Endothelial cell of hepatic sinusoid (primary cell): ENCODE data around the gene METAP1D.

ENCODE experiments used
- in situ Hi-C: cut with HindIII; loops from 2 replicates; pipeline ENCODE4 v1.10.0; 2017; ENCODE audit warnings: low sequenced_read_pairs

METAP1D gene

DNA sequence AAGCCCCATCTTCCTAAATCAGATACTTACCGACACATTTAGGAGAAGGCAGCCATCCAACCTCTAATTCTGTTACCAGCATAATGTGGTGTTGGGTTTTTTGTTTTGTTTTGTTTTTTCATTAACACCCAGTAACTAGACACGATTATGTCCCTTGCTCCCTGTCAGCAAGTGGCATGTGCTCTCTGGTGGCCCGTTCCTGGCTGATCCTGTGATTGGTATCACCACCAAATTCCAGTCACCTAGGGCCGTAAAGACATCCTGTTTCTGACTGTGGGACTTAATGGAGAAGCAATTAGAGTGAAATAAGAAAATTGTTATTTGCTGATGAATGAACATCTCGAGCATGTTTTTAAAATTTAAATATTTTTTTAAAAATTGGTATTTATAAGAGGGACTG, 79.7 kb downstream of the METAP1D start:
- in situ Hi-C loops: no loop called here

DNA sequence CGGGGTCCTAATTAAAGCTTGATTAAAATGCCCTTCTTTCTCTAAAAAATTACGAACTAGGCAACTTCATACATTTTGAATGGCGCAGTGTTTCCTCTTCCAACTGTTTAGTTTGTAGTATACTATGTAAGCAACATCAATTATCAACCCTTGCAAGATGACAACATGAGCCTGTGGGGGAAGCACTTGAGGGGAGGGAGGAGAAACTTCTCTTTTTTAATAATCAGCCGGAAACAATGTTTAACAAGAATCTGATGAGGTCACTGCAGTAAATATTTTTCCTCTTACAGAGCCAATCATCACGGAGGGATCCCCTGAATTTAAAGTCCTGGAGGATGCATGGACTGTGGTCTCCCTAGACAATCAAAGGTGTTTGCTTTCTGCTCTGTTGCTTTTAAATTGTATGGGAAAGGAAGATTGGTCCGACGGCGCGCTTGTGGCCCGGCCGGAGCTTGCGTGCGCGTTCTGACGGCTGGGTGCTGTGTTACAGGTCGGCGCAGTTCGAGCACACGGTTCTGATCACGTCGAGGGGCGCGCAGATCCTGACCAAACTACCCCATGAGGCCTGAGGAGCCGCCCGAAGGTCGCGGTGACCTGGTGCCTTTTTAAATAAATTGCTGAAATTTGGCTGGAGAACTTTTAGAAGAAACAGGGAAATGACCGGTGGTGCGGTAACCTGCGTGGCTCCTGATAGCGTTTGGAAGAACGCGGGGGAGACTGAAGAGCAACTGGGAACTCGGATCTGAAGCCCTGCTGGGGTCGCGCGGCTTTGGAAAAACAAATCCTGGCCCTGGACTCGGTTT, 80.3 kb downstream of the METAP1D start:
- in situ Hi-C loops: no loop called here

DNA sequence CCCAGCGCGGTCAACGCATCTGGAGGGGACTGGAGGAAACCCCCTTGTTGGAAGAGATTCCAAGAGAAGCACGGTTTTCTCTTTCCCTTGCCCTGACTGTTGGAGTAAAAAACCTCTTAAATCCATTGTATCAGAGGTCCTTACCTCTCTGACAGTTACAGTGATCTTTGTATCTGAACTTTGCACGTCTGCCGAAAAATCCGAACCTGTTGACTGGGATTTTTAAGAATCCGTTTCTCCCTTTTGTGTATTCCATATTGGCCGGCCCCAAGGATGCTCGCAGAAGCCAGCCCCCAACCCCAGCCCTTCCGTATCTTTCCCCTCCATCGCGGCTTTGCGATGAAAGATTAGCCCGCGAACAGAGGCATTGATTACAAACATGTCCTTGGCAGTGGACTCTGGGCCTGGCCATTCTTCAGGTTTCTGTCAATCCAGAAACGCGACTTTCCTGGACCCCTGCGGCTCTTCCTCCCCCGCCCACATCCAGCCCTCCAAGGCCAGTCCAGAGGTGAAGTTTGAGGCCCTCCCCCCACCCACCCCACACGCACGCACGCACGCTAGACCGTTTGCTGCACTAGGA, 81.0 kb downstream of the METAP1D start:
- in situ Hi-C loops: no loop called here

DNA sequence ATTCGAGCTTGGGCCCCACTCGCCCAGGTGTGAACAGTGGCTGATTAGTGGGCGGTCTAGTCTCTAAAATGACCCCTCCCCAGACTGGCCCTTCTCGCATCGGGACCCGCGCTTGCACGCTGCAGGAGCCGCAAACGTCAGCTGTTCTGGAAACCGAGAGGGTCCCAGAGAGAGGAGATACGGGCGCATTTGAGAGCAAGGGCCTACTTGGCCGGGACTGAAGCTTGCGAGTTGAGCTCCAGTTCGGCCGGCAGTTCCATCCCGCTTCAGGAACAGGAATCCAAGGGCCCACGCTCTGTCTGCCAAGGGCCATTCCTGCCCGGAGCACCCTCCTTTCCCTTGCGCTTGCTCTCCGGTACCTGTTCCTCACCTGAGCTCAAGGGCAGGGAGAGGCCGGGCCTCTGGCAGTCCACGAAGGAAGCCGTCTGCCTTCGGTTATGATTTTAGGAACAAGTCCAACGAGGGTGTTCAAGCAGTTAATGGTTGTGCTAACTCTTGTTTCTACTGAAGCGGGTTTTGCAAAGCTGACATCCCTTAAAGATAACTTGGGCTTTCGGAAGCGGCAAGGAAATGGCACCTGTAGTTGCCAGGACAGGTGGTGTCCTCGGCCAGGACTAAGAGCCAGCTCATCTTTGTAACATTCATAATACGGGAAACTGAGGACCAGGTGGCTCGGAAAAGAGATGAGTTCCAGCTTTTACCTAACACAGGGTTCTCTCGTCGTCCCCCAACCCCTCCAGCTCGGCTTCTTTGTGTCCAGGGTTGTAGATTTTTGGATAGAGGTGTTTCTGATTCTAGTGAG, 81.7 kb downstream of the METAP1D start:
- in situ Hi-C loops: no loop called here

DNA sequence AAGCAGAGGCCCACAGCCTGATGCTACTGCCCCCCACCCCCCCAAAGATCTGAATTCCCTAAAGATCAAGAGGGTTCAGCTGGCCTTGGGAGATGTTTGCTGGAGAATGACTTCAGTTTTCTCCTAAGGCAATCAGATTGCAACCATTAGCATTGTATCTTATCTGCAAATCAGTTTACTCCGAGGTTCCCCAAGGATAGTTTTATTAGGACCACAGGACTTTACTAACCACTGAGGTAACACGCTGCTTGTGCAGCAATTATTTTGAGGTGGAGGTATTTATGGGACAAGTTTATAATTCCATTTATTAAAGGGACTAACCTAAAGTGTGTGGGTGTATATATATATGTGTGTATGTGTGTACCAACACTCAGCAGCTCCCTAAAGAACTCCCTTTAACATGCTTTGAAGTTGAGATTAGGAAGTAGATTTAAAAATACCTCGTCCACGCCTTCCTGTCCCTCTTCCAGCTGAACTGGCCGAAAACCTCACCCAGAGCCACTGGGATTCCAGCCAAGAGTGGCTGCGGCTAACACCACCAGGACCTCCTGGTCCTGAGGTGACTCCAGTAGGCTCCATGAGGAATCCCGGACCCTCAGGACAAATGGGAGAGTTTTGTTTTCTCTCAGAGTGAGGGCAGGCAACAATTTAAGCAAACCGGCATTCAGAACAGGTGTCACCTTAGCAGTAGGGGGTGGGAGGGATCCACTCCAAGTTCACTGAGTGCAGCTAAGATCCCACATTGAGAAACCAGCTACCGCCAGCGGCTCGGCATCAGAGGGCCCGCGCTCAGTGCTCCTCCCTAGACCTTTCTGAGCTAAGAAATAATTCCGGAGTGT, 82.6 kb downstream of the METAP1D start:
- in situ Hi-C loops: no loop called here

DNA sequence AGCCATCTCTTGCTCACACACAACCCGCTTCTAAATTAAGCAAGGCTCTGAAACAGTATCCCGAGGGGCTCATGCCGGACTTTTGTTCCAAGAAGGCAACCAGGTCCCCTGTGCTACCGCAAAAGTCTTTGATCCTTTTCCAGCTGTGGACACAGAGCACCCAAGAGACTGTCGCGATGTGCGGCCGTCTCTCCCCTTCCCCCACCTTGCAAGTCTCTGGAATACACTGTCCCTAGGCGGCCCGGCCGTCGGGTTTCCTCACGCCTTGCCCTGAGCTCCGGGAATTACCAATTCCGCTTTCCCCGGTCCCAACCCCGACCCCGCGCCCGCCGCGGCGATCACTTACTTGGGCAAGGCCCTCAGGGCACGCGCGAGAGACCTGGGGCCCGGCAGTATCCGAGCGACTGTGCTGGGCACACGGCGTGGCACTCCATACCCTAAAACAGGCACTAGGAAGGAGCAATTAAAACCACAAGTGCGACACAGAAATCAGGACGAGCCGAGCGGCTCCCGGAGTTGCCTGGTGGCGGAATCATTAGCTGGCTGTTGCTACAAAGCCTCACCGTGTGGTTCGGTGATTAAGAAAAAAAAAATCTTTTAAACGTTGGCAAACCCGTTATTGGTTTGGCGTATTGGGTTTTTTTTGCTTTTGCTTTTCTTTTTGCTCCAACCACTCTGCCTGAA, 83.3 kb downstream of the METAP1D start:
- in situ Hi-C loops: no loop called here

DNA sequence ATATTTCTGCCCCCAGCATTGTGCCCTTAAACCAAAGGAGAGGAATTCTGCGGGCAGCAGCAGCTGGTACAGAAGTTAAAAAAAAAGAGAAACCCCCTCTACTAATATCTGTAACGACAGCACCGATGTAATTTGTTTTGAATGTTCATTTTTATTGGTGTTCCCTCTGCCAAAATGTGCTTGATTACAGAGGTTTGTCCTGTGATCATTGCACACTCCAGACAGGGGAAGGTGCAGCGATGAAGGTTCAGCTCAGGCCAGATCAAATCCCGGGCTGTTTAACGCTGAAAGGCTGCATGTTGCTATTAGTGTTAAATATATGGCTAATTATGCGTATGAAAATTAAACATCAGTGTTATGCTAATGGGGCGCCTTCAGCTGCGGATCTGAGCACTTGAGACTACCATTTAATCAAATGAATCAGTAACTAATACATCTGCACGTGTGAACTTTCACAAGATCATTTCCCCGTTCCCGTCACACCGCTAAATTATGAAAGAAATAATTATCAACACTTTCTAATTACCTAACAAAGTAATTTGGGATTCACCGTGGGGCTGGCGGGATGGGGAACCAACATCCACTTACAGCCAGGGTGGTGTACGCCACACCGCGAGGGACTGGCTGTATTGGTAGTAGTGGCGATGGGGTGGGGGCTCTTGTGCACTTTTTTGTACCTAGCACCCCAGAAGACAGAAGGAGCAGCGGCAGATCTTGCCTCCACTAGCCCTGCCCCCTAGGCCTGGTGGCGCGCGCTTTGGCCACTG, 84.1 kb downstream of the METAP1D start:
- in situ Hi-C loops: no loop called here

DNA sequence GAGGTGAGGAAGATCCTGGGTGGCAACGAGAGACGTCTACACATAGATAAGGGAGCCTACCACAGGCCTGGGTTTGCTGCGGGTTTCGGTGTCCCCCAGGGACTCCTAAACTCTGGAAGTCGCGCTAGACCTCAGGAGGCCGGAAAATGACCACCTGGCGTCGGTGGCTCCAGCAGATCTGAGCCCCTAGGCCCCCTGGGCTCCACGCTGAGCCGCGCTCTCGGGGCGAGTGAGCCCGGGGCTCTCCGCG, 84.6 kb downstream of the METAP1D start:
- in situ Hi-C loops: no loop called here

DNA sequence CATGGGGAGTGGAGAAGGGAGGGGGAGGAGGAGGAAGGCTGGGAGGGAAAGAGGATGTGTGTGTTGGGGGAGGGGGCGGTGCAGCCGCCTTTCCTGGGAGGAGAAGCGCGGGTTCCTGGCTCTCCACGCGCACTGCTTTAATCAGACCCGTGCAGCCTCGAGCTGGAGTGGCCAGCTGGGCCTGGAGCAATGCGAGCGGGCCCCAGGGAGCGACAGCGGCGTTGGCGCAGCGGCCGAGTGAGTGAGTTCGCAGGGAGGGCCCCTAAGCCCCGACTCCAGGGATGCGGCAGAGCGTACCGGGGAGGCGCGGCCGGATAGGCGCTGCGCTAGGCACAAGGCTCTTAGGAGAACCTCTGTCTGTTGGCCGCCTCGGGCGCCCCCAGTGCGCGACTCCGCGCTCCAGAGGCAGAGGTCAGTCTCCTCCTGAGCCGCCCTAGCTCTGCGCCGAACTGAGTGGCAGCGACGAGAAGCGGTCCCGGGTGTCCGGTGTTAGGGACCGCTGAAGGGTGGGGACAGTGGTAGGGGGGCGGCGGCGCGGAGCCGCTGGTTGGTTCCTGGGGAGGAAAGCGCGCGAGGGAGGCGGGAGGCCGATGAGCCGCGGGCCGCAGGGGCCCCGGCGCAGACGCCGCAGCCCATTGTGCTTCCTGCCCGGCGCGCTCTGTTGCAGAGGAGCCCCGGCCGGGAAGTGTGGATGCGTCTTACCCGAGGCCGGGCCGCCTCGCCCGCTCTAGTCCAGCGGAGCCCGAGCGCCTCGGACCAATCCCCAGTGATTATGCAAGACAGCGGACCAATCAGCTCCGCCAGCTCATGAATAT, 85.1 kb downstream of the METAP1D start:
- in situ Hi-C loops: no loop called here

DNA sequence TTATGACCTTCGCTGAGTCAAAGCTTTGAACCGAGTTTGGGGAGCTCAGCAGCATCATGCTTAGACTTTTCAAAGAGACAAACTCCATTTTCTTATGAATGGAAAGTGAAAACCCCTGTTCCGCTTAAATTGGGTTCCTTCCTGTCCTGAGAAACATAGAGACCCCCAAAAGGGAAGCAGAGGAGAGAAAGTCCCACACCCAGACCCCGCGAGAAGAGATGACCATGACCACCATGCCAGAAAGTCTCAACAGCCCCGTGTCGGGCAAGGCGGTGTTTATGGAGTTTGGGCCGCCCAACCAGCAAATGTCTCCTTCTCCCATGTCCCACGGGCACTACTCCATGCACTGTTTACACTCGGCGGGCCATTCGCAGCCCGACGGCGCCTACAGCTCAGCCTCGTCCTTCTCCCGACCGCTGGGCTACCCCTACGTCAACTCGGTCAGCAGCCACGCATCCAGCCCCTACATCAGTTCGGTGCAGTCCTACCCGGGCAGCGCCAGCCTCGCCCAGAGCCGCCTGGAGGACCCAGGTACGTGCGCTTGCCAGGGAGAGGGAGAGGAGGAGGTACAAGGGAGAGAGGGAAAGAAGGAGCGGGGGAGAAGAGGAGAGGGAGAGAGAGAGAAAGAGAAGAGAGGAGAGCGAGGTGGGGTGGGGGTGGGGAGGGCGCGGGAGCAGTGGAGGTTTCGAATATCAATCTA, 85.9 kb downstream of the METAP1D start, which contains the start of gene DLX1:
TSS of gene DLX1 (plus strand) at position 48 of the 700 bp plus-strand sequence. CDS start at position 219, 171 bp downstream.
- in situ Hi-C loops: no loop called here

DNA sequence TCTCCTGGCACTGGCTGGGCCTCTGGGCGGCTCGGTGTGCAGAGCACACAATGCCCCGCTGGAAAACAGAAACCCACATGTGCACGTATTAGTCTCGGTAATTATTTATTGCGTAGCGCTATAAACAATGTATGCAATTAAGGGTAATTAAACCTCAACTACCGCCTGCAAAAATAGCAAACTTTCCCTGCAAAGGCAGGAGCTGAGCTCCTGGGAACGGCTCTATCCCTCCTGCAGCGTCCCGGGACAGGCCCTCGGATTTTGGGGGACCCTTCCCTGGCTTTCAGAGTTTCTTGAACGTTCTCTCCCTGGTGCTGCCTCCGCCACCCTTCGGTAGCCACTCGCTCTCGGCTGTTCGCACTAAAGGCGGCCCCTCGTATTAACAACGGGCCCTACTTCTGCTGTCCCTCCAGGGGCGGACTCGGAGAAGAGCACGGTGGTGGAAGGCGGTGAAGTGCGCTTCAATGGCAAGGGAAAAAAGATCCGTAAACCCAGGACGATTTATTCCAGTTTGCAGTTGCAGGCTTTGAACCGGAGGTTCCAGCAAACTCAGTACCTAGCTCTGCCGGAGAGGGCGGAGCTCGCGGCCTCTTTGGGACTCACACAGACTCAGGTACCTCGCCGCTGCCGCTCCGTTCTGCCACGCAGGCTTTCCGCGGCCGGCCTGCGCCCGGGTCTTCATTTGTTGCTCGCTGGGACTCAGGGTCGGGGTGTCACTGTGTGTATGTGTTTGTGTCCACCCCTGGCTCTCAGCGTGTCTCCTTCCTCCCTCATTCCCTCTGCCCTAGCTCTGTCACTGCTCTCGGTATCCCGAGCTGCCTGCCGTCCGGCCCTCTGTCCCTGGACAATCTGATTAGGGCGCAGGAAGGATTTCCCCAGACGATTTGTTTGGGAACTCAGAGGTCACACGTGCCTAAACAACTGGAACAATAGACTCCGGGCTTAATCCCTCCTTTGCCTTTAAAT, 86.8 kb downstream of the METAP1D start:
- in situ Hi-C loops: no loop called here

DNA sequence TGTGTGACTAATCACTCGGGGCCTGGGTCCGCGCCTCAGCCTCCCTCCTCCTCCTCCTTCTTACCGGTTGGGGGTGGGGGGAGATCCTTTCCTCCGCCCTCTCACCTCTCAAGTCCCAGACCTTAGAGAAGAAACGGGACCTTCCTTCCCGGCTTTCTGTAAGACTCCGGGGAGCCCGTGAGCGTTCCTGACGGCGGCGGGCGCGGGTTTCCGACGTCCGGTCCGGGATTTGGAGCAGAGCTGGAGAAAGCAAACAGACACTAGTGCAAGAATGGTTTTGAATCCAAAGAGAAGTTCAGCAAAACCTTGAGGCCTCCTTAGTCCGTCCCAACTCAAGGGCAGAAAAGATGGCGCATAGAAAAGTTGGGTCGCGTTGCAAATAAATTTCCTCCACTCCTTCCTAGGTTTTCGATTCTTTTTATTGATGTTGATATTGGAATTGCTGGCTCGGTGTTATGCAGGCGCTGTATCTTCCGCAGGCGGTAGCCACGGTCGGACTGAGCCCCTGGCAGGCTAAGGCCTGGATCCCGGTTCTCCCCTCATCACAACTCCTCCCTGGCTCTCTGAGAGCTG, 87.5 kb downstream of the METAP1D start:
- in situ Hi-C loops: no loop called here

DNA sequence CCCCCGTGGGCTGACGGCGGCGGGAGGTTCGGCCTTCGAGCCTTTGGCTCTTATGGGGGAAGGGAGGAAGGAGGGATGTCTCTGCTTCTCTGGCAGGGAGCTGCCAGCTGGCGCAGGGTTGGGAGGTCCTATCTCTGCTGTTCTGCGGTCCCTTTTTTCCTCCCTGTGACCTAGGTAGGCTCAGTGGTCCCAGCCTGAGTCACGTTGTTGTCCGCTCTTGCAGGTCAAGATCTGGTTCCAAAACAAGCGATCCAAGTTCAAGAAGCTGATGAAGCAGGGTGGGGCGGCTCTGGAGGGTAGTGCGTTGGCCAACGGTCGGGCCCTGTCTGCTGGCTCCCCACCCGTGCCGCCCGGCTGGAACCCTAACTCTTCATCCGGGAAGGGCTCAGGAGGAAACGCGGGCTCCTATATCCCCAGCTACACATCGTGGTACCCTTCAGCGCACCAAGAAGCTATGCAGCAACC, 88.1 kb downstream of the METAP1D start:
- in situ Hi-C loops: no loop called here

DNA sequence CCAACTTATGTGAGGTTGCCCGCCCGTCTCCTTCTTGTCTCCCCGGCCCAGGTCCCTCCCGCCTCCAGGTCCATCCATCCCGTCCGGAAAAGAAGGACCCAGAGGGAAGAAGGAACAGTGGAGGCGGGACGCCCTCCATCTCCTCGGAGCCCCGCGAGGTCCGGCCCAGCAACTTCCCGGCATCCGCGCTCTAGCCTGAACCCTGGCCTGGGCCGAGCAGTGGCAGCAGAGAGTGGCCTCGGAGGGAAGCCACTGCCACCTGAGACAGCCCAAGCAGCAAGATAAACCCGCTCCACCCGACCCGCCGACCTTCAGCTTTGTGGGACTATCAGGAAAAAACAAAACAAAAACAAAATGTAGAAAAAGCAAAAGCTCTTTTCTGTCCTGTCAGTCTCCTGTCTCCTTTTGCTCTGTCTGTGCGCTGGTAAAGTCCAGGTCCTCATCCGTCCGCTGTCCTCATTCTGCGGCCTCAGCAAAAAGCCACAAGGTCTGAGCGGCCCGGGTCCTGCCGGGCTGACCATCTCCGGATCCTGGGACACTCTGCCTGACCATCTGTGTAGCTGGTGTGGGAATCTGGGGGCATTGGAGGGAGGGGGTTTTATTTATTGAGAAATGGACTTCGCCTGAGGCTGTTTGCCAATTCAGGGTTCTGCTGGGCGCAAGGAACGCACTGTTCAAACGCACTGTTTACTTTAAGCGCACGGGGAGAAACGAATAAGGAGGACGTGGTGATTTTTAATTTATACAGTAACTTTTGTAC, 88.7 kb downstream of the METAP1D start:
- in situ Hi-C loops: no loop called here

DNA sequence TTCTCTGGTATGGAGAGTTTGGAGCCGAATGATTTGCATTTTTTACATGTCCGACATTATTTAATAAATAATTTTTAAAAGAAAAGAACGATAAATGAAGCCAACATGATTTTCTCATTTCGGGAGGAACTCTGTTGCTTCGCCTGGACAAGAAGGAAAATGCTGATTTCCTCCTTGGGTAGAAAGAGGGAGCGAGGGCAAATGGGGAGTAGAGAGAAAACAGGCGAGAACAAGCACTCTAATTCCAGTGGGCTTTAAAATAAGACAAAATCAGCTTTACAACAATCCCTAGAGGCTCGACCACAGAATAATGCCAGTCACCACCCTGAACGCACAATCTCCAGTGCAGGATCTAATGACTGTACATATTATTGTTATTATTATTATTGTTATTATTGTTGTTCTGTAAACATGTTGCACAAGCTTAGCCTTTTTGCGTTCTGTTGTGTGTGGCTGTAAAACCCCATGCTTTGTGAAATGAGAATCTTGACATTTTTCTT, 89.3 kb downstream of the METAP1D start:
- in situ Hi-C loops: no loop called here

DNA sequence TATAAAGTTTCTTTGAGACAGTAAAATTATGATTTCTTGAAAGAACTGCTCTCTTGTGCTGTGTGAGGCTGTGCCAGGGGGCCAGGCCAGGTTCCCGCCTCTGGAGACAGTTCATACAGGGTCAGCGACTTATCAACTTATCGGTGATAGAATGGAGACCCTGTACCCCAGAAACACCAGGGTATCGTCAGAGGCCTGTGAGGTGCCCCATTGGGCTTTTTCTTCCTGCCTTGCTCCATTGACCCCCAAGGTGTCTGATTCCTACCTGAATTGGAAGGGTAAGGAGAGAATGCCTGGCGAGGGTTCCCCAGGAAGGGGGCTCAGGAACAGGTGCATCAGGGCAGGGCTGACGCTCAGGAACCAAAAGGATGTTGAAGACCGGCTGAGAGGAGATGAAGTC, 89.9 kb downstream of the METAP1D start:
- in situ Hi-C loops: no loop called here
